ENCODE measurements around the gene PARP4. TPM values are rescaled to one million over a fixed set of nuclear protein-coding genes. Genes with fewer than 3 reads are reported as not detected.
"Not testable (repeated sequence)": the region's sequence is repeated elsewhere in the genome, so short reads cannot be mapped to it uniquely, and the experiment has no call there.

The PARP4 gene
- total and polyA plus RNA-seq, 2 donors (not counting 3 experiments of a cell fraction or from before 2014, with no cell fraction given), result 37.1 to 71.7 TPM

DNA sequence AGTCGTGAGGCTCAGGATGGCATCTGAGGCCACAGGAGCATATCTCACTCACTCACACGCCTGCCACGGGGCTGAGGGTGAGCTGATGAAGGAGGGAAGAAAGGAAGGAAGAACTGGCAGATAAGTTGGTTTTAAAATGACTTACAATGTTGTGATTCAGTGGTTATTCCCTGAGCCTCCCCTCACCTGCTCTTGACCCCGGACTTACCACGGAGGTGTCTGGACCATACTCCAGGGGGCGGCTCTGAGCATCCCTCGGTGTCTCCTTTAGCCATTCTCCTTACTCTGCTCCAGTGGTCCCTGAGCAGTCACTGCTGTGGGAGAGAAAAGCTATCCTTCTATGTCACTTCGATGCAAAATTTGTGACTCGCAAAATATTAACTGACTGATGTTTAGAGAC is 141.3 kb downstream of the PARP4 start:
- not testable (repeated sequence) for BruUV-seq (replicated peaks)

More for the DNA sequence above, 141.3 kb downstream of the PARP4 start:
- POLR2A ChIA-PET; H3K9me3 ChIP-seq (replicated peaks; ENCODE audit: control insufficient read depth, insufficient read depth, low read length); H3K9ac ChIP-seq (replicated peaks; ENCODE audit: extremely low read depth, insufficient read depth, low read length); H3K4me3 ChIP-seq (replicated peaks in 1 of 3; ENCODE audit: insufficient read depth in 1 of 3, low read depth in 1 of 3, low read length in 3 of 3); CTCF ChIA-PET; dilution Hi-C loops (cut with MboI; ENCODE audit: extremely low pct_ligation_motif_present, low sequenced_read_pairs); H4K20me1 ChIP-seq (replicated peaks; ENCODE audit: control insufficient read depth, extremely low read depth, insufficient read depth, low read length); H3K4me2 ChIP-seq (ENCODE audit: insufficient read depth, low read length); H2AFZ ChIP-seq (ENCODE audit: low read depth, low read length); H3K27me3 ChIP-seq (ENCODE audit: control insufficient read depth in 2 of 2, insufficient read depth in 2 of 2, low read length in 2 of 2); H3K36me3 ChIP-seq (ENCODE audit: control insufficient read depth in 2 of 2, extremely low read depth in 1 of 2, insufficient read depth in 2 of 2, low read length in 2 of 2); intact Hi-C loops (cut with micrococcal nuclease); H3K4me1 ChIP-seq (ENCODE audit: control insufficient read depth, extremely low read depth, insufficient read depth, low read length); DNase-seq (ENCODE audit: low read depth, low spot score); H3K9me1 ChIP-seq (replicated peaks; ENCODE audit: control insufficient read depth, extremely low read depth, insufficient read depth, low read length); FAIRE-seq; H3K27ac ChIP-seq (ENCODE audit: insufficient read depth, low read depth, low read length); H3K79me2 ChIP-seq (ENCODE audit: control insufficient read depth, insufficient read depth, low read length): not testable (repeated sequence)

Other genes starting within 250 kb of the PARP4 start
- not detected in 2 replicates for gene C1QTNF9, start 203.2 kb downstream of the PARP4 start, total RNA-seq
- gene C1QTNF9, start 203.2 kb downstream of the PARP4 start, polyA plus RNA-seq, result not detected in 2 replicates
- gene ATP12A, start 167.6 kb upstream of the PARP4 start, total RNA-seq, result not detected in 2 replicates
- gene ATP12A, start 167.6 kb upstream of the PARP4 start, polyA plus RNA-seq, result not detected in 2 replicates

All from endothelial cell of umbilical vein (primary cell).